GM12865 (cell line): ENCODE measurements around the gene HDHD3.

Experiments
- DNase-seq: peaks from one replicate; pipeline ENCODE4 v3.0.0; 2010; ENCODE audit warnings: low read depth
- H3K4me3 ChIP-seq: 2 replicates; pipeline ENCODE4 v1.5.1; 2011; ENCODE audit warnings: mild to moderate bottlenecking, low read depth, low read length, control low read depth
- CTCF ChIP-seq: IDR thresholded peaks from 2 replicates; pipeline ENCODE4 v1.5.1; 2011; ENCODE audit warnings: low read length, control low read depth, low read depth, inconsistent platforms; ENCODE audit not compliant: insufficient read depth; ENCODE audit errors: missing control alignments

The HDHD3 gene

GRCh38 chr9:113349445-113350094 is 27.2 kb downstream of the HDHD3 start, which contains the start of gene BSPRY:
Gene BSPRY, plus strand, starts transcription at chr9:113349541. Its CDS starts 39 bp downstream, at chr9:113349580.
- no peak for DNase-seq
- H3K4me3 ChIP-seq, result peak within 1 kb of the TSS; percentile 34
- no peak for TF ChIP-seq CTCF

GRCh38 chr9:113349066-113349444 is 27.7 kb downstream of the HDHD3 start:
- no peak for TF ChIP-seq CTCF
- no peak for DNase-seq
- H3K4me3 ChIP-seq, result no peak overlapping the region

- DNase-seq, result no peak
- H3K4me3 ChIP-seq, result no peak overlapping the region
- no peak for TF ChIP-seq CTCF
These were observed 28.3 kb downstream of the HDHD3 start for GRCh38 chr9:113348437-113348836.

- no peak overlapping the region for H3K4me3 ChIP-seq
- DNase-seq, result no peak
- TF ChIP-seq CTCF, result no peak
These were observed 31.1 kb downstream of the HDHD3 start for GRCh38 chr9:113345671-113346070.

- TF ChIP-seq CTCF, result no peak
- no peak for DNase-seq
- no peak overlapping the region for H3K4me3 ChIP-seq
These were observed 31.6 kb downstream of the HDHD3 start for GRCh38 chr9:113345190-113345589.

GRCh38 chr9:113343732-113344231 is 33.0 kb downstream of the HDHD3 start:
- H3K4me3 ChIP-seq, result no peak overlapping the region
- no peak for TF ChIP-seq CTCF
- no peak for DNase-seq

GRCh38 chr9:113341712-113342410 is 34.9 kb downstream of the HDHD3 start:
- DNase-seq, result no peak
- no peak overlapping the region for H3K4me3 ChIP-seq
- no peak for TF ChIP-seq CTCF
